Epidermal melanocyte (primary cell): ENCODE results near the gene PIAS1.
"Not testable (repeated sequence)": the region's sequence is repeated elsewhere in the genome, so short reads cannot be mapped to it uniquely, and the experiment has no call there.

Source experiments
- DNase-seq: peaks from one replicate; pipeline ENCODE4 v3.0.0; 2011; ENCODE audit warnings: low spot score; ENCODE audit not compliant: insufficient read length

Gene PIAS1

DNA sequence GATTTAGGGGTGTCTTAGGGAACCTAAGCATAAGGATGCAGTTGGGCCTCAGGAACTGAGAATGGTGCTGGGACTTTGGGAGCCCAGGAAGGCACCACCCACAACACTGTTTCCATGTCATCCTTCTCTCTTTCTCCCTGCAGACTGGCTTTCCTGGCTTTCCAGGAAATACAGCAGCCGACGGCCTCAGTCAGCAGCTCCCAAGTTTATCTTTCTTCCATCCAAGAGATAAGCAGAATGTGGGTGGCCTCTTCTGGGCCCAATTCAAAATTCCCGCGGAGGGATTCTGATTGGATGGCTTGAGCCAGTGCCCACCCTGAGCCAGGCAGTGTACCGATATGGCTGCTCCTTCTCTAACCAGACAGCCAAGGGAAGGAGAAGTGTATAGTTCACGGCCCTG is 179.9 kb downstream of the PIAS1 start:
- DNase-seq, result no peak

DNA sequence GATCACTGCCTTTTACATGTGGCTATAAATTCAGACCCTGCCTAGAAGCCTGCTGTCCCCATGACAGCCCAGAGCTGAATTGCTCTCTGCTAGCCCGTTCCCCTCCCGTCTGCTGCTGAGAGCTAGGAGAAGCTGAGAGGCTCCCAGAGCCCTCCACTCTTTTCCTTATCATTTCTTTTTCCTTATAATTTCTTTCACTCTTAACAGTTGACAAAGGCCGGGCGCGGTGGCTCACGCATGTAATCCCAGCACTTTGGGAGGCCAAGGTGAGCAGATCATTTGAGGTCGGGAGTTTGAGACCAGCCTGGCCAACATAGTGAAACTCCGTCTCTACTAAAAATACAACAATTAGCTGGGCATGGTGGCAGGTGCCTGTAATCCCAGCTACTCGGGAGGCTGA is 180.4 kb downstream of the PIAS1 start:
- DNase-seq, result not testable (repeated sequence)

DNA sequence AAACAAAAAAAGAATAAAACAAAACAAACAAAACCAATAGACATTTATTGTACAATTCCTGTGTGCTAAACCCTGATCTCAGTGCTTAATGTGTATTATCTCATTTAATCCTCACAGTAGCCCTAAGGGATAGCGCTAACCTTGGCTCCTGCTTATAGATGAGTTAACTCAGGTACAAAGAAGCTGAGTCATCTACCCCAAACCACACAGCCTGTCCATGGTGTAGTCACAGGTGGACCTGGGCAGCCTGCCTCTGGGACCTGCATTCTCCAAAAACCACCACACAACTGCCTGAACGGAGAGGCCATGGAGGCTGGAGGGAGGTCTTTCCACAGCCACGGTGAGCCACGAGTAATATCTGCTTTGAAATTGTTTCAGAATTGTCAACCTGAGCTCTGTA is 180.9 kb downstream of the PIAS1 start:
- no peak for DNase-seq

DNA sequence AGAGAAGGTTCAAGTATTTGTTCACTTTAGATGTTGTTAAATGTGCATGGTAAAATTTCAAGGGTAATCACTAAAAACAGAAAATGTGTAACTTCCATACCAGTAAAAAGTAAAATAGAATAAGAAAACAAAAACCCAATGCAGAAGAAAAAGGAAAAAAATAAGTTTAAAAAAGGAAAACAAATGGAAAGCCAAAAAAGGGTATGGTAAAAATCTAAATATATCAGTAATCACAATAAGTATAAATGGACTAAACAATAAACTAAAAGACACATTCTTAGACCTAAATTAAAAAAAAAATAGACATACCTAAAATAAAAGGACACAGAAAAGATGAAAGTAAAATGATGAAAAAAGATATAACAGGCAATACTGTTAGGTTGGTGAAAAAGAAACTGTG is 184.9 kb downstream of the PIAS1 start:
- no peak for DNase-seq

DNA sequence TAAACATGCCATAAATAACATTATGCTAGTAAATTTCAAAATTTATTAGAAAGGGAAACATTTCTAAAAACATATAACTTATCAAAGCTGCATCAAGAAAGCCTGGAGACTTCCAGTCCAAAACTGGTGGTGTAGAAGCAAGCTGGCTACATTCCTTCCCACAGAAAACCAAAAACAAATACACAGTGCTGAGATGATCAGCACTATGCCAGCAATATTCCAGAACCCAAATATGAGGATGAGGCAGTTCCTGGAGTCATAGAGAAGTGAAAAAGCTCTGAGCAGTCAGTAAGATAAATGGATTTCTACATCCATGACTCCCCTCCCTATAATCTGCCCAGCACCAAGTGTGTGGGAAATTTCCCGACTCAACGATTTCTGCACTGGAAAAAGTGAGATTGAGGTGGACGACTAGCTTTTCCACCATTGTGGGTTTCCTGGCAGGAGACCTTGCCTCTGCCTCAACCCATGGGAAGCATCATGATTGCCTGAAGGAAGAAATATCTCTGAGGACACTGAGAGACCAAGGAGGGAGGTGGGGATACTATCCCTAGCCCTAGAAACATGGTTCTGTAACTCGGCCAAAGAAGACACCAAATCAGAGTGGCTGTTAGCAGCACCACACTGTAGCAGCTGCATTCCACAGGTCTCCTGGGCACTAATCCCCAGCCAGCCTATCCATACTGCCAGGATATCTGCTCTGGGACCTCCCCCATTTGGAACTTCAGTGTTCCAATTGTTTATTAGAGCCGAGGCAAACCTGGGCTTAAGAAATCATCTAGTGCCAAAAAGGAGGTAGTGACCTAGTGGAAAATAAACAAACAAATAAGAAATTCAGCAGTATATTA is 187.2 kb downstream of the PIAS1 start:
- DNase-seq, result no peak
